NCI-H2171 treated with DMSO at 0.1 percent for 48 hours (cell line): ENCODE measurements around the gene ERICH2.
"Not testable (repeated sequence)": the region's sequence is repeated elsewhere in the genome, so short reads cannot be mapped to it uniquely, and the experiment has no call there.

Source experiments
- DNase-seq: peaks from one replicate; lab custom pipeline; 2025; lab: John Stamatoyannopoulos, UW

ERICH2 gene, protein sequence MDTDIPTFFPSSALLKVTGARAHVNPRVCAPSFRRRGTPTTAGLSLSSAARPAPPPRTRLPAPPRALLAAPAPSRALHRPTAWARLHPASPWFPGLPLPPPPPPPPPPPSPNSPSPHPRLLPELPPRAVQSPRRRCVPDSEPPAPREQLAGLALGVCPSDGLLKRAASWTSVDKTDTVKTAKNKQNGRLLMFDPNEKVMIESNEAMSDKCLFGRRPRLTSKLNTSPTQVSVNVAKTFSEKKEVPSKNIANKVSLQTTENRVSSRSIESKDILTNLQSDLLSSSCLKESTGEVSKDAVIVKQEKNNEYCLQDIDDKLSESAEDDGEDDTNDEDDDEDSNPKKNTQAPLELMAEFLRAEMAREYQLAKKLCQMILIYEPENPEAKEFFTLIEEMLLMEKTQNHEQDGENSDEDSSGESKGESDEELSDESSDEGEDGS

DNA sequence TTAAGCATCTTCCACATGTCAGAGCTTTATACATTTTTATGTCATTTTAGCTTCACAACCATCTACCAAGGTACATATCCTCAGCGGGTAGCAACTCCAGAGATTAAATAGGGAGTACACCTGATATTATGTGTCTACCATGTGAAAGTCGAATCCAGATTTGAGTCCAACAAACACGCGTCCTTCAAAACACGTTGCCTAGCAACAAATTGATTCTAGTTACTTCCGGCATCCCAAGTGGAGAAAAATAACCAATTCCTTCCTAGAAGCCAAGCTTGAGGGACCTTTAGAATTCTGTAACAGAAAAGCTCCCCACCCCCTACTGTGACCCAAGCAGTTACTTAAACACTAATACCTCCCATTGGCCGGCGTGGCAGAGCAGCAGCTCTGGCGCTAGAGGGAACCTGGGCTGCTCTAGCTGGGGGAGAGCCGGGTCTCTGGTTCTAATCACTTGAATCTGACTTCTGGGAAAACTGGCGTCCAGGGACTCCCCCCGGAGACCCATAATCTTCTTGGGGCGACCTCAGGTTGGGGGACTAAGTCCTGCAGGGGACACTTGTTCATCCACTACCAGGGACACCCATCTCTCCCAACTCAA is at the start of gene ERICH2:
Gene ERICH2, plus strand, starts transcription at position 371 of the 598 bp plus-strand sequence. CDS start 304 bp downstream, outside the sequence.
- peak; percentile 67 for DNase-seq

DNA sequence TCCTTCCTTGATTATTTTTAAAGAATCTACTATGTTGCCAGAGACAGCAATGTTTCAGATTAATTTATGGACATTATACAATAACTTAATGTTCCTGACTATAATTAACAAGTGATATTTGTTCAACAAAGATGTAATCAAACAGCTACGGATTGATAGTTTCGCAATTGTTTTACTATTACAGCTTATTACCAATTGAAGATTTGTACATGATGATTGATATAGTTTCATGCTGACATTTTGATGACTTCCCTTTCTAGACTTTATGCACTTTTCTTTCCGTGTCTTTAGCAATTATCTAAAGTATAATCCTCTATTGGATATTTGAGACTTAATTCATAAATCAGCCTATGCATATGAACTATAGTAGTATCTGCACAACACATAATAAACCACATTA is 48.5 kb upstream of the ERICH2 start:
- no peak for DNase-seq

DNA sequence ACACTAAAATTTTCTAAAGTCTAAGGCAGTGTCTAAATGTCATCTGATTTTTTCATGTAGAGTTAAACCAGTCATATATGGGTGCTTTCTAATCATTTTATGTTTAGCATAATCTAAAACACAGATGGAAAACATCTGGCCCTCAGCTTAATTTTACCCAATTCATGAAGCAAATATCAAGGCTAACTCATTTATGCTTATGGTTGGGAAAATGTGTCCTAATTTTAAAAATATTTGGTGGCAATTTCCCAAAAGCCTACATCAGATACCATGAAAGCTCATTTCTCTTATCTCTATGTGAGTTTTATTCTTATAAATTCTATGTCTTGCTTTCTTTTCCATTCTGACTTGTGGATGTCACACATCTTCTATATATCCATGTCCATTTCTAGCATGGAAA is 47.9 kb upstream of the ERICH2 start:
- no peak for DNase-seq

DNA sequence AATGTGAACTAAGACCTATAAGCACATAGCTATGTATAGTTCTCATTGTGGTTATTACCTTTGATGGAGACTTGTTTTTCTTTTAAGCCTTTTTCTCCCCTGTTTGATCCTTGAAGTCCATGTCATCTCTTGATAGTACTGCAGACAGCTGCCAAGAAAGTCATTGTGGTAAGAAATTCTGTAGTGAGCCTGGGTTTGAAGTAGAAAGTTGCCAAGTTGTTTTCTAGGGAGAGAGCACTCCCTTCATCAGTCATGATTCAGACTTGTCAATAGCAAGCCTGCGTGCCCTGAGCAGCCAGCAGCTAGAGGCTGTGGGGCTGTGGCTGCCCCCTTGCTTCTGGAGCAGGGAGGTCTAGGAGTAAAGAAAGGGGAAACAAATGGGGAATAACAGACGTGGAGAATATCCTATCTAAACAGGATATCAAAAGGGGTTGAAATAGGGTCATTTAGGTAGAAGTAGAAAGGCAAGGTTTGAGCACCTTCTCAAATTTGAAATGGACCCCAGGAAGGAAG is 46.7 kb upstream of the ERICH2 start:
- no peak for DNase-seq

DNA sequence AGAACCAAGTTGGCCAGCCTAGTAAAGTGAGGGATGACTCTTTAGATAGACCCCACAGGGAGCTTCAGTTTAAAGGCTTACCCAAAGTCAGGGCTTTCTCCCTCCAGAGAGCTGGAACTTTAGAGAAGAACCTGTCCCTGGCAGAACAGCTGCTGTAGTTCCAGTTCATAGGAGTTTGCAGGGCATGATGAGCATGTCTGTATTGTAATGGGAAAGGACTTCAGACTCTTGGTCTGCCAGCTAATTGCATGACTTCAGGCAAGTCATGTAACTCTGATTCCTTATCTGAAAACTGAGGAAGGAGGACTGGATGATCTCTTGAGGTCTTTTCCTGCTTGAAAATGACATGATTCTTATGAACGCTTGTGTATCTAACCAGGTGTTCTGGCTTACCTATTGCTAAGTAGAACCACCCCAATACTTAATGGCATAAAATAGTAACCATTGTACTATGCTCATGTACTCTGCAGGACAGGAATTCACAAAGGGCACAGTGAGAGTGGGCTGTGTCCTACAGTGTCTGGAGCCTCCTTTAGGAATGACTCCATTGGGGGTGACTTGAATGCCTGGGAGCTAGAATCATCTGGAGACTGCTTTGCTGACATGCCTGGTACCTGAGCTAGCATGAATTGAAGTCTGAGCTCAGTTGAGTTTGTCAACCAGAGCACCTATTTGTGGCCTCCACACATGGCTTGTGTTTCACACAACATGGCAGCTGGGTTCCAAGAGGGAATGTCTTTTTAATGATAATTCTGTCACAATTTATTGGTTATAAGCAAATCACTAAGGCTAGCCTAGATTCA is 36.2 kb upstream of the ERICH2 start:
- DNase-seq: no peak

DNA sequence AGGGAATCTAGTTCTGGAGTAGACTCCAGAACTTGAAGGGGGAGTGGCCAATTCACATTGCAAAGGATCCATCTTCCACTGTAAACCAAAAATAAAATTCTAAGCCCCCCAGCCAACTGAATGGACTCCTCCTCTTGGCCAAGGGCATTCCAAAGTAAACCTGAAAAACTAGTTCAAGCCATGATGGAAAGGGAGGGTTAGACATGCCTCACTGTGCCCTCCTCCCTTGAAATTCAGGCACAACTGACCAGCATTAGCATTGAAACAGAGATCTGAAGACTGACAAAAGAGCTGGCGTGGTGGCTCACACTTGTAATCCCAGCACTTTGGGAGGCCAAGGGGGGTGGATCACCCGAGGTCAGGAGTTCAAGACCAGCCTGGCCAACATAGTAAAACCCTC is 35.6 kb upstream of the ERICH2 start:
- not testable (repeated sequence) for DNase-seq

DNA sequence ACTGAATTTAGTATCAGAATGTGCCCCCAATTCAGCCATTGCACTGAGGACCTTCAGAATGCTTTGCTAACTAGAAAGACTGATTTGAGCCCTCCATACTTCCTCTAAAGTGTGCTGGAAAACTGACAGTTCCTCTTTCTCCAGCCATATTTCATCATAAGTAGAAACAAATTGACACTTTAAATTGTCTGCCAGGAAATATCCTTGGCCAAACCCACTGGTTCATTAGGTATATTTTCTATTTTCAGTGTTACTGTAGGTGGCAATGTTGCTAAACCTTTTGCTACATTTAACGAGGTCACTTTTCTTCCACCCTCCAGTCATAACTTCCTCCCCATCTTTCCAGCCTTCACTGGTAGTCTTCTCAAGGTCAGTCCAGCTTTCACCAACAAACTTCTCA is 33.5 kb upstream of the ERICH2 start:
- DNase-seq: no peak

DNA sequence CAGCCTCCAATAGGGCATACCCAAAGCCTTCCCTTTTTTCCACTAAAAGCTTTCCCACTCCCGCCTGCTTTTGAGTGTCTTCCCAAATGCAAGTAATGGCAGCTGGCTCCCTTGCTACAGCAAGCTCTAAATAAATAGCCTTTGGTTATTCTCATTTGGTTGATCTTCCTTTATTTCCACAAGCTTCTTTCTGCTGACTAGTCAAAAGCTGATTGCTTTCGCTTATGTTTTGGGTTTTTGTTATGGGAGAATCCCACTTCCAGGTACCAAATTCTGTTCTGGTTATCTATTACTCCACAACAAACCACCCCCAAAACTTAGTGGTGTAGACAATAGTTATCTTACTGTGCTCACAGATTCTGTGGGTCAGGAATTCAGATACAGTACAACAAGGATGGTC is 32.8 kb upstream of the ERICH2 start:
- DNase-seq: no peak

DNA sequence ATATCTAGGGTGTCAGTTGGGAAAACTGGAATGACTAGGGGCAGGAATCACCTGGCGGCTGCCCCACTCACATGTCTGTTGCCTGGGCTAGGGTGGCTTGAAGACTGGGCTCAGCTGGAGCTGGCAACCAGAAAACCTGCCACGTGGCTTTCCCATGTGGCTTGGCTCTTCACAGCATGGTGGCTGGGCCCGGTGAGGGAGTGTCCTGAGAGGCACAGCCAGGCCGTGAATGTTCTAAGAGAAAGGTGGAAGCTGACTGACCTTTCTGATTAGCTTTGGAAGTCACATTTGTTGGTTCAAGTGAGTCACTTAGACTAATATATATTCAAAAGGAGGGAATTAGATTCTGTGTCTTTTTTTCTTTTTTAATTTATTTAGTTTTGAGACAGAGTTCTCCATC is 32.4 kb upstream of the ERICH2 start:
- DNase-seq: no peak

DNA sequence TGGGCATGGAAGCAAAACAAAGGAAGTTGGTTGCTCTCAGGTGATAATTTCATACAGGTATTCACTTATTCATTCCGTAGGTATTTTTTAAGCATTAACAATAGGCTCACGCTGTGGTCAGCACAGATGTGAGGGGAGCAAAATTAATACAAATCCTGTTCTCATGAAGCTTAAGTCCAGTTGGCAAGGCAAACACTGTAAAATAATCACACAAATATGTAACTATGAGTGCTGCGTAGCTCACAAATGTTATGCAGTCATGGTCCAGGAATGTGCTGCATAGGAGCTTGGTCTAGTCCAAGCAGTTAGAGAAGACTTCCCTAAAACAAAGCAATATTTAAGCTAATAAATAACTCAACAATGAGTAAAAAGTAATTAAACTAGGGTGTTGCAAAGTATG is 31.1 kb upstream of the ERICH2 start:
- DNase-seq: no peak

DNA sequence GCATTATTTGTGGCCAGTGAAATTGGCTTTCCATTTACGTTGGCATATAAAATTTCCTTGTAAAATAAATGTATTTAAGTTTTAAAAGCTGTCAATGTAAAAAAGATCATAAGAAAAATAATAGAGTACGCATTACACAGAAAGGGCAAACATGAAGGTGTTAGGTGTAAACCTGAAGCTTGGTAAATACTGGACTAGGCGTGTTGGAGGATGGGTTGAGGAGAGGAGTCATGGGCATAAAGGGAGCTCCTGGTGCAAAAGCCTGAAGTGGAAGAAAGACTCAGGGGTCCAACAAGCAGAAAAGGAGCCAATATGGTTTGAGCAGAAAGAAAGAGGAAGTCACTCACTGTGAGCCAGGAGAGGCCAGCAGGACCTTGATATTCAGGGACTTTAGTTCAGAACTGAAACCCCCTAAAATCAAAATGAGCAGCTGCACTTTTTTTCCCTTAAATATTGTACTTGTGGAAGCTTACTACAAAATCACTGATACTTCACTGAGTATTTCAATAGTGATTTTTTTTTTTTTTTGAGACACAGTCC is 30.6 kb upstream of the ERICH2 start:
- no peak for DNase-seq

DNA sequence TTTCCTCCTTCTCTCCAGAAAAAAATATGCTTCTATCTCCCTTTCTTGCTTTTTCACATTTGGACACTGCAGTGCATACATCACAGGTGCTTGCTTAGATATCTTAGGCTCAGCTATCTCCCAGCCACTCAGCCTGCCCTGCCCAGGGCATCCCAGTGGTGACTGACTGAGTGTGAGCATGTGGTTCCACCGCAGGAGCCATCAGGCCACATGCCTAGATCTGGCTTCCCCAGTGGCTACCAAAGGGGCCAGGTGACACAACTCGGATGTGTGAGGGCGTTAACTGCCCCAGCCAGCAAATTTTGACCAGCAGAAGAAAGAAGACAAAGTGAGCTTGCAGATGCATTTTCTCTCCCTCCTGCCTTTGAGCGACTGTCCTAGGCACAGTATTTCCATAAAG is 29.5 kb upstream of the ERICH2 start:
- DNase-seq: no peak

DNA sequence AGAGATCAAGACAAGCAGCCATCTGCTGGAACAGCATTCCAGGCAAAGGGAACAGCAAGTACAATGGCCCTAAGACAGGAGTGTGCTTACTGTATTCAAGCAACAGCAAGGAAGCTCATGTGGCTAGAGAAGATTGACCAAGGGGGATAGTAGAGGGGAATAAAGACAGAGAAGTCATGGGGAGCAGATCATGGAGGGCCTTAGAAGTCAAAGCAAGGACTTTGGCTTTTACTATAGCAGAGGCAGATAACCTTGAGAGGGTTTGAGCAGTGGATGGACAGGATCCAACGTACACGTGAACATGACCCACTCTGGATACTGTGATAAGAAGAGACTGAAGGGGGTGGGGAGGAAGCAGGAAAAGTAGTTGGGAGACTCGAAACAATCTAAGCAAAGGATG is 28.2 kb upstream of the ERICH2 start:
- DNase-seq: no peak

DNA sequence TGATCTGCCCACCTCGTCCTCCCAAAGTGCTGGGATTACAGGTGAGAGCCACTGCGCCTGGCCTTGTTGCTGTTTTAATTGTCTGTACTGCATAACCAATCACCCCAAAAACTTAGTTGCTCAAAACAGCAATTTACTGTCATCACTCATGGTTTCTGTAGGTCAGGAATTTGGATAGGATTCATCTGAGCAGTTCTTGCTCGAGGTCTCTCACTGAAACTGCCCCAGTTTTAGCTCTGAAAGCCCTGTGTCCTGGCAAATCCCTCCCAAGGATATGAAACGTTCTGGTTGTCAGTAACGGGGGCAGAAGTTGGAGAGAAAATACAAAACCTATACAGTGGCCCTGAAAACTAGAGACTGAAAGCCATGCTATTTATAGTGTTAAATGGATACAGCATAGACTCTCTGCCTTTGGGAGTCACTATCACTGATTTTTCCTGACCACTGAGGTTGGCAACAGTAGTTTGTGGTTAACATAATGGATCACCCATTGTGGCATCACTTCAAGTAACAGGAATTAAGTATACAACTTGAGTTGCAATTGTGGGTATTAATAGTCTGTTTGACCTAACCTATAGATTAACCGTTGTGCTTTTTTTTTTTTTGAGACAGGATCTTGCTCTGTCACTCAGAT is 27.2 kb upstream of the ERICH2 start:
- DNase-seq: no peak

DNA sequence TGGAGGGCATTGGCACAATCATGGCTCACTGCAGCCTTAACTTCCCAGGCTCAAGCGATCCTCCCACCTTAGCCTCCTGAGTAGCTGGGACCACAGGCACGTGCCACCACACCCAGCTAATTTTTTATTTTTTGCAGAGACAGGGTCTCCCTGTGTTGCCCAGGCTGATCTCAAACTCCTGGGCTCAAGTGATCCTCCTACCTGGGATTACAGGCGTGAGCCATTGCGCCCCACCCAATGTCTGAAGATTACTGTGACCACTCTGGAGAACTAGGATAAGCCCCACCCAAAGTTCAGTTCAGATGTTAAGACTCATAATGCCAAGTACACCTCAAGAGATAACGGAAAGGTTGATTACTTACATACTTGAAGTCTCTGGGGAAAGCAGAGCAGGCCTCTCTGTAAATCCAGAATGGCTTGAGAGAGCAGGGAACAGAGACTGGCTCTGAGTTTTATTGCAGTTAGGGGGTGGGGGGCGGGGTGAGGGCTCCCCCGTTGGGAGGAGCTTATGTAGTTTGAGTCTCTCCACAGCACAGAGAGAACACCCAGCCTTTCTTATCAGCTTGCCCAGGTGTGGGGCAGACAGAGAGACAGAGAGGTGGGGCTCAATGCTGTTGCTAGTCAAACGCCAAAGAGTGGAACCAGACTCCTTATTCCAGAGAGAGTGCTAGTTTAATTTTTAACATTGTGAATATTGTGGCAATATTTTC is 26.5 kb upstream of the ERICH2 start:
- DNase-seq: no peak

DNA sequence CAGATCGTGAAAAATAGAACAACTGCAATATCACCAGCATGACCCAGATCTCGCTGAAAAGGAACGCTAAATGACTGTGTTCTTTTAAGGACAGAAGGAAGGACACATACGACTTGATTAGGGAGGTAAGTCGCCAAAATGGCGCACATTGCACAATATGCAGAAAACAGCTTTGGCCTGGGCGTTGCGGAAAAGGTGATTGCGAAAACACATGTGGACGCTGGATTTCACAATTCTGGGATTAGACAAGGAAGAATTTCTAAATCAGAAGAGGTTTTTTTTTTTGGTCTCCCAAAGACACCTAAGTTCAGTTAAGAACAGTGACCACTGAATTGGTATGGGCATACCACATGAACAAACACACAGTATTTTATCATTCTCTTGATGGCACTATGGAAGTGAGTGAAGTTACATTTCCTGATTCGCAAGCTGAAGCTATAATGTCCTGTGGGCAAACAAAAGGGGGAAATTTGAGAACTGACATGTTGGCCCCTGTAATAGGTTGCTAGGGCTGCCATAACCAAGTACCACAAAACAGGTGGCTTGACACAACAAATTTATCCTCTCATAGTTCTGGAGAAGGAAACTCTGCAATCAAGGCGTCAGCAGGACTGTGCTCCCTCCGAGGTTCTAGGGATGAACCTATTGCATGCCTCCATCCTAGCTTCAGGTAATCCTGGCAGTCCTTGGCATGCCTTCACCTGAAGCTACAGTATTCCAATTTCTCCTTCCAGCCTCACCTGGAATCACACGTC is 25.8 kb upstream of the ERICH2 start:
- DNase-seq: no peak

DNA sequence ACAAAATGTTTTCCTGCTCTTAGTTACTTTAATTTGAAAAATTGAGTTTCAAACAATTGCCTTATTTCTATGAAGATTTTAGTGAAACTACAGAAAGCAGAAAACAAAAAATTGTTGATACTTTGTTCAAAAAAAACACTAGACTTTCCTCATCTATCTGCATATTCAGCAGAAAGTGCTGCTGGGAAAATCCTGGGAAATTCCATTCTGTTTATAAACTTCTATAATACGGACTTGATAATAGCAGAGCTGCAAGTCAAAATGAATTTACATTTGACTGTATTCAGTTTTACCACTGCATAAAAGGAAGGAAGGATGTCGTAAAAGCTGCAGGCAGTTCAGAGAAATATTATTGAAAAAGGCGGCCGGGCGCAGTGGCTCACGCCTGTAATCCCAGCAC is 24.9 kb upstream of the ERICH2 start:
- DNase-seq: no peak

DNA sequence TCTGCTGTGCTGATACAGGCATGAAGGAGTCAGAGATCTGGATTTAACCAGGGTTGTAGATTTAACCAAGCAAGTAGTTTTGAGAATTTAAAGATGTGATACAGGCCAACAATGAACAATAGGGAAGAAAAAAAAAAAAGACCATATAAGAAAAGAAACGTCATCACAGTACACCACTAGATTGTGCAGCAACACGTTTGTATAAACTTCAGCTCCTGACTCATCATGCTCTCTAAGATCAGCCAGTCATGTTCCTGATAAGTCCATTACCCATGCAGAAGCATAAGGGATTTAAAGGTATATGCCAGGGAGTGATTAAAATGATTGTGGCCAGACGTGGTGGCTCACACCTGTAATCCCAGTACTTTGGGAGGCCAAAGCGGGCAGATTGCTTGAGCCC is 22.3 kb upstream of the ERICH2 start:
- DNase-seq: no peak

DNA sequence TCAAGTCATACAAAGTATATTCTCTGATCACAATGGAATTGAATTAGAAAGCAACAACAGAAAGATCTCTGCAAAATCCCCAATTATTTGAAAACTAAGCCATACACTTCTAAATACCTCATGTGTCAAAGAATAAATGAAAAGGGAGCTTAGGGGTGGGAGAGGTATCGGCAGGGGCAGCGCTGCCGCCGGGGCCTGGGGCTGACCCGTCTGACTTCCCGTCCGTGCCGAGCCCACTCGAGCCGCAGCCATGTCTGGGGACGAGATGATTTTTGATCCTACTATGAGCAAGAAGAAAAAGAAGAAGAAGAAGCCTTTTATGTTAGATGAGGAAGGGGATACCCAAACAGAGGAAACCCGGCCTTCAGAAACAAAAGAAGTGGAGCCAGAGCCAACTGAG is 18.6 kb upstream of the ERICH2 start:
- DNase-seq: not testable (repeated sequence)

DNA sequence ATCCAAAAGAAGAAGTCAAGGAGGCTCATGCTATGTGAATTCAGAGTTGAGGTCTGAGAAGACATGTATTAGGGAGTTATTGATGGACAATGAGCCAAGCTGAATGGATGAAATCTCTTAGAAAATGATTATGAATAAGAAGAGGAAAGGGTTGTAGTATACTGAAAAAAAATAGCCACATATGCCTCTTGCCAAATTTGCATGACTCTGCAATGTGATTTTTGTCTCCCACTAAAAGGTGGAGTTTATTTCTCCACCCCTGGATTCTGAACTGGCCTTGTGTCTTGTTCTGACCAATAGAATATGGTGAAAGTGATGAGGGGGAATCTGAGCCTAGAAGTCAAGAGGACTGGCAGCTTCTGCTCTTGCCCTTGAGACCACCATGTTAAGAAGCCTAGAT is 8.6 kb upstream of the ERICH2 start:
- DNase-seq: no peak

DNA sequence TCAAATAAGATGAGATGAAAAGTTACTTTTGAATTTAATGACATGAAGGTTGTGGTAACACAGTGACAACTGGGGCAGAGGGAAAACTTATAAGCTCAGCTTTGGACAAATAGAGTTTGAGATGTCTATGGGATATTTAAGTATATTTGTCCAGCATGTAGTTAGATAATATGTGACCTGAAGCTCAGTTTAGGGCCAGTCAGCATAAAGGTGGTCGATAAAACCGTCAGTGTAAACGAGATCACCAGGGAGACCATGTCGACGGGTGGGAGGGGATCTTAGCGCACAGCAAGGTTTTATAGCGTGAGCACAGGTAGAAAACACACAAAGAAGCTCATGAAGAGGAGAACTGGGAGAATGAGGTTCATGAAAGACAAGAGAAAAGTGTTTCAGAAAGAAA is 7.4 kb upstream of the ERICH2 start:
- no peak for DNase-seq
